ENCODE measurements around the gene MPP2.
"Not testable (repeated sequence)": the region's sequence is repeated elsewhere in the genome, so short reads cannot be mapped to it uniquely, and the experiment has no call there.

MPP2 gene

DNA sequence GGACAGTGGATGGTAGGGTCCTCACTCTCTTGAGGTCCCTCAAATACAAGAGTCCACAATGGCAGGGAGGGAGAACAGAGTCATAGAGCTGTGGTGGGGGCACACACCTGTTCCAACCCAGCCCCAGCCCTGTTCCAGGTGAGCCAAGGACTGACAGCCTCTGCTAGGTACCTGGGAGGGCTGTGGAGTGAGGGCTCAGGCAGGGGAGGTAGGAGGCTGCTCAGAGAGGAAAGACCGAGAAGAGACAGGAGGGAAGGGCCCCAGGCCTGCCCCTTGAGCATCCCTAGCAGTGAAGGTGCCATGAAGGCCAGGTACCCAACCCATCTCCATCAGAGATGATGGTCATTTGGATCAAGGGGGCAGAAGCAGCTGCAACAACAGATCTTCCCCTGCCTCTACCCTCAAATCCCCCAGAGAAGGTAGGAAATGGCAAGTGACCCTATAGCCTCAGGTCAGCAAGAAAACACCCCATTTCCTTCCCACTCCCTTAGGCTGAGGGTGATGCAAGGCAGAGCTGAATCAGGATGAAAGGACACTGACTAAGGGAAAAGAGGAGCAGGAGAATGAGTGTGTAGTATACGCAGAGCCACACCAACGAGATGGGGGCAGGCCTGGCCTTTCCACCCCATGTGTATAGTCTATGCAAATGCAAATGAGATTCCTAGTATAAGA lies 31.7 kb downstream of the MPP2 start:
- no peak for DNase-seq (ENCODE audit: low read depth, low spot score)

DNA sequence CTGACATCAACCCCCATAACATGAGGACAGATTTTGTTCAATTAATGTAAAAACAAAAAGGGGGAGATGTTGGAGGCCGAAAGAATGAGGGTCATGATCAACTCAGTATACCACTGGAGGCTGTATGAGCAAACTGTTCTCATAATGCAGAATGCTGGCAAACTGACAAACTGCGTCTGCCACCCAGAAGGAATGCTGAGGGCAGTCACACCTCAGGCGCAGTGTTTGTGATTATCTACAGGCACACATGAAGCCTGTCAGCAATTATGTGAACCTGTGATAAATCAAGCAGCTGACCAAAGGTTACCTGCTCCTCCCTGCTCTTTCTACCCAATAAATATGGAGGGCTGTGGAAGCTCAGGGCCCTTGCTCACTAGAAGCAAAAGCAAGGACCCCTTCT lies 33.0 kb downstream of the MPP2 start:
- no peak for DNase-seq (ENCODE audit: low read depth, low spot score)

DNA sequence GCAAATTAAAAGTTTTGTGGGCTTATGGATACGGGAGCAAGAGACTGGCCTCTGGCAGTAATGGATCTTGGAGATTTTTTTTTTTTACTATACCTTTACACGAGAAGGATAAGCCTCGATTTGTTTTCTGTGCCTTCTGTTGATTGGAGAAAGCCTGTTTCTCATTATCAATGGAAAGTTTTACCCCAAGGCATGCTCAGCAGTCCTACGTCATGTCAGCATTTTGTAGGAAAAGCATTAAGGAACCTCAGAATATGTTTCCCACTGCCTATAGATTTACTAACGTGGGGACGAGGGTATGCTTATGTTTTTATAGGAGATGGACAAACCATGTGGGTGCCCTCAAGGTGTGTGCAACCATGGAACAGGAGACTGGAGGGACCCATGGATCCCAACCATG lies 33.5 kb downstream of the MPP2 start:
- no peak for DNase-seq (ENCODE audit: low read depth, low spot score)

DNA sequence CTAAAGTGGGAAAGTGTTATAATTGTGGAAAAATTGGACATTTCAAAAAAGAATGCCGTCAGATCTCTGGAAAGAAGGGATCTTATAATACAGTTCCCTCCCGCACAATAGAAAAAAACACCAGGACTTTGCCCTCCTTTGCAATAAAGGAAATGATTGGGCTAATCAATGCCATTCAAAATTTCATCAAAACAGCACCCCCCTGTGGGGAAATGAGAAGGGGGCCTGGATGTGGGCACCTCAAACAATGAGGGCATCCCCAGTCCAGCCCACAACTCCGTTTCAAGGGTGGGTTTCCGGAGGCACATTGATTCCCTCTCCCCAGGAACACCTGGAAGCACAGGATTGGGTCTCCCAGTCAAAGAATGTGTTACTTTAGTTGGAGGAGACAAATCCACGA lies 34.2 kb downstream of the MPP2 start:
- DNase-seq (ENCODE audit: low read depth, low spot score): no peak

DNA sequence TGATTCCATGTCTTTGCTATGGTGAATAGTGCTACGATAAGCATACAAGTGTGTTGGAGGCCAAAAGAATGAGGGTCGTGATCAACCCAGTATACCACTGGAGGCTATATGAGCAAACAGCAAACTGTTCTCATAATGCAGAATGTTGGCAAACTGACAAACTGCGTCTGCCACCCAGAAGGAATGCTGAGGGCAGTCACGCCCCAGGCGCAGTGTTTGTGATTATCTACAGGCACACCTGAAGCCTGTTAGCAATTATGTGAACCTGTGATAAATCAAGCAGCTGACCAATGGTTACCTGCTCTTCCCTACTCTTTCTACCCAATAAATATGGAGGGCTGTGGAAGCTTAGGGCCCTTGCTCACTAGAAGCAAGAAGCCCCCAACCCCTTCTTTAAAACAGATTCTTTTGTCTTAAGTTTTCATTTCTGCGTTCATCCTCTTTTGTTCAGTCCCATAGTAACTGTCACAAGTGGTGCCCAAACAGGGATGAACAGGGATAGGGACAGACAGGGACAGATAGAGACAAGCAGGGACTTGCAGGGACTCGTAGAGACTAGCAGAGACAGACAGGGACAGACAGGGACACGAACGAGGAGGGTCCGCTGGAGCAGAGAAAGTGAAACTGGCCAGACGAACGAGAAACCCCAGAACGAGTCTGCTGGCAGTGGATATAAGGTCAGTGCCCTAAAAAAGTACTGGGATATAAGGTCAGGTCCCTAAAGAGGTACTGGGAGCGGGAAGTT lies 35.2 kb downstream of the MPP2 start:
- DNase-seq (ENCODE audit: low read depth, low spot score): no peak

DNA sequence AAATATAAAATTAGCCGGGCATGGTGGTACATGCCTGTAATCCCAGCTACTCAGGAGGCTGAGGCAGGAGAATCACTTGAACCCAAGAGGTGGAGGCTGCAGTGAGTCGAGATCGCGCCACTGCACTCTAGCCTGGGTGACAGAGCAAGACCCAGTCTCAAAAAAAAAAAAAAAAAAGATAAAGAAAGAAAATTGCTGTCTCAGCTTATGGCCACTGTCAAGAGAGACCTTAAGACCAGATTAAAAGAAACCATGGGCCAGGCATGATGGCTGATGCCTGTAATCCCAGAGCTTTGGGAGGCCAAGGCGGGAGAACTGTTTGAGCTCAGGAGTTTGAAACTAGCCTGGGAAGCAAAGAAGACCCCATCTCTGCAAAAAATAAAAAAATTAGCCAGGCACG lies 38.3 kb downstream of the MPP2 start:
- DNase-seq (ENCODE audit: low read depth, low spot score): not testable (repeated sequence)

DNA sequence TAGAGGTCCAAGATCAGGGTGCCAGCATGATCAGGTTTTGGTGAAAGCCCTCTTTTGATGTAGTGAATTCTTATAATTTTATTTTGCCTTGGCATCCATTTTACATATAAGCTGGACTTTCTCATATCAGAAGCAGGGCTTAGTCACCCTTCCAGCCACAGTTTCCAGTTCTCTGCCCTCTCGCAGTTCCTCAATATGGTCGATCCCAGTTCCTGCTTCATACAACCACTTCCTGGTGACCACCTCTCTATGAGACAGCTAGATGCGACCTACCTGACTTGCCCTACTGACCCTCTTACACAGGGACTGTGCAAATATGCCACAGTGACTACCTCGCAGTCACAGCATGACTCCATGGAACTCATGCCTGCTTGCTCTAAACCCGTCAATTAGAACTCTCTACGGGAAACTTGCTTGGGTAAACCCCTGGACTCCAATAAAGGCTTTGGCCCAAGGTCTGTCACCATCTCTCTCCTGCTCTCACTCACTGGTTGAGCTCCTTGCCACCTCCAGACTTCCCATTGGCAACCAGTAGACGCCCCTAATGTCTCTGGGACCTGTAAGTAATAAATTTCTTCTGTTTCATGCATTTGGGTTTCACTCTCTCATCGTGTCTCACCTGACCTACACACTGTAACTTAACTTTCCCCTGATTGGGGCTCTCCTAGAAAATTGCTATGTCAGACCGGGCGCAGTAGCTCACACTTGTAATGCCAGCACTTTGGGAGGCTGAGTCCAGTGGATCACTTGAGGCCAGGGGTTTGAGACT lies 38.9 kb downstream of the MPP2 start:
- DNase-seq (ENCODE audit: low read depth, low spot score): no peak

DNA sequence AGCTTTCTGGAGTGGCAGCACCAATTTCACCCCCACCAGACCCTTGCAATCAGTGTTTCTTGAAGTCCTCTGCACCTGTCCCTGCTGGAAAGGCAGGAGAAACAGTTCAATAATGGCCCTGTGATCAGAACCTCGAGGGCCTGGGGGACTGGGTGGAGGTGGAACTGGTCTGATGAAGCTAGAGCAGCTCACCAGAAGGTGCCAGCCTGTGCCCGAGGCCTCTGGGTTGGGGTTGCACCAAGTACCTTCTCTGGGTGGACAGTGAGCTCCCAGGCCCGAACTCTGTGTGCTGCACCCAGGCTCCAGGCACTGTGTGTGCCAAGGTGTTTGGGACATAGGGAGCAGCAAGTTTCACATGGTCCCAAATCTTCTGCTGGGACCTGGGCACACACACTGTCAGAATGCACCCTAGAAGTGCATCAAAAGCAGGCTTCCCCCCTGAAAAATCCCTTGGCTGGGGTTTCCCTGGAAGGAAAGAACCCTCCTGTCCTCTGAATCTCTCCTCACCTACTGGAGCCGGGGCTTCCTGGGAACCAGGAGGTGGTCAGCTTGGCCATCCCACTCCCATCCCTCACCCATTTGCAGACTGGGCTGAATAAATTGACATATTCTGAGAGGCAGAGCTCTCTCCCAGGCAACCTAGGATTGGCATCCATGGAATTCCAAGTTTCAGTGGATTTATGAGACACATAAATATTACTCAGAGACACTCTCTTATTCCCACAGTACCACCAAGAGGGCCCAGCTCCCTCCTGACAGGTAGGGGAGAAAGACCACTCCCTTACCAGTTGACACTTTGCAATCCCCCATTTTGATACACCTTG lies 43.0 kb downstream of the MPP2 start:
- DNase-seq (ENCODE audit: low read depth, low spot score): no peak

DNA sequence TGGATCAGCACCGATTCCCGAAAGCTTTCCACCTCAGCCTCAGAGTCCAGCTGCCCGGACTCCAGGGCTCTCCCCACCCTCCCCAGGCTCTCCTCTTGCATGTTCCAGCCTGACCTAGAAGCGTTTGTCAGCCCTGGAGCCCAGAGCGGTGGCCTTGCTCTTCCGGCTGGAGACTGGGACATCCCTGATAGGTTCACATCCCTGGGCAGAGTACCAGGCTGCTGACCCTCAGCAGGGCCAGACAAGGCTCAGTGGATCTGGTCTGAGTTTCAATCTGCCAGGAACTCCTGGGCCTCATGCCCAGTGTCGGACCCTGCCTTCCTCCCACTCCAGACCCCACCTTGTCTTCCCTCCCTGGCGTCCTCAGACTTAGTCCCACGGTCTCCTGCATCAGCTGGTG lies 45.4 kb downstream of the MPP2 start:
- no peak for DNase-seq (ENCODE audit: low read depth, low spot score)

DNA sequence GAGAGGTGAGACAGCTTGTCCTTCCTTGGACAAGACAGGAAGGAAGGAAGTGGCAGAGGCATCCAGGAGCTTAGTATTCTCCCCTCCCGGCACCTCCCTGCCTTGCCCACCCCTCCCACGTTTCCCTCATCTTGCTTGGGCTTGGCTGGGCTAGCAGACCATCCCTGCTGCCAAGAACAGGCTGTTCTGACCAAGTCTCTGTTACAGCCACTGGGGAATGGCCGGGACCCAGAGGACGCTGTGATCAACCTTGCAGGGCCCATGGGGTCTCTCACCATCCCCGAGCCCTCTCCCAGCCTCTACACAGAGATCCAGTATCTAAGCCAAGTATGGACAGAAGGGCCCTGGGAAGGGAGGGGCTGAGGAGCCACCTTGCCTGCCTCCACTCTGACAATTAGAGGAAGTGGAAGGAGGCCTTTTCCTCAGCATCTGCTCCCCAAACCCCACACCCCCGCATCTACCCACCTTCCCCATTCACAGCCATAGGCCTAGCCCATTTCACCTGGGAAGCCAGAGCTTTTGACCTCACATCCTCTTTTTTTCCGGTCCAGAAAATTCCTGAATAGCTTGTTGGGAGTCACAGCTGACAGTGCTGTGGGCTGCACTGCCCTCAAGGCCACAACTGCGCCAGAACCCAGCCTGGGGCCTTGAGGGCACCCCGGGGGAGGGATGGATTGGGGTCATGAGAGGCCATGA lies 46.3 kb downstream of the MPP2 start:
- no peak for DNase-seq (ENCODE audit: low read depth, low spot score)

DNA sequence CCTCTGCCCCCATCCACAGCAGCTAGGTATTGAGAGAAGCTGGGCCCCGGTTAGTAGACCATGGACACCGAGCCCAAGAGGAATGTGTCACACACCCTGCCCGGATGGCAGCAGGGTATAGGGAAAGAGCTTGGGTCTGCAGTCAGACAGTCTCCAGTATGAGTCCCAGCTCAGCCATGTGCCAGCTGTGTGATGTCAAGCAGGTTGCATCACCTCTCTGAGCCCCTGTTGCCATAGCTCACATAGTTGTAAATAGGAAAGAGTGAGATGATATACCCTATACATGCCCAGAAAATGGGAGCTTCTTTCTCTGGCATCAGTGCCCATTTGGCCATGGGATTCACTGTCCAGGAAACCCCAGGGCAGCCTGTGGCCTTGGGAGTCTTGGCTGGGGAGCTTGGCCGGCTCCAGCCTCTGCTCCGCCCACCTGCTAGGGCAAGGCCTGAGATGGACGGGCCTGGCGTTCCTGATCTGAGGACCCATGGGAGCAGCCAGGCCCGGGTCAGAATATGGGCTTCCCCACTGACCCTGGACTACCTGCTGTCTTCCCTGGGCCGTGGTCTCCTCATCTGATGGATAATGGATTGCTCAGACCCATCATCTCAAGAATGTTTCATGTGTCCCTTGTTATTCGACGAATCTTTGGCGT lies 47.1 kb downstream of the MPP2 start:
- DNase-seq (ENCODE audit: low read depth, low spot score): no peak

DNA sequence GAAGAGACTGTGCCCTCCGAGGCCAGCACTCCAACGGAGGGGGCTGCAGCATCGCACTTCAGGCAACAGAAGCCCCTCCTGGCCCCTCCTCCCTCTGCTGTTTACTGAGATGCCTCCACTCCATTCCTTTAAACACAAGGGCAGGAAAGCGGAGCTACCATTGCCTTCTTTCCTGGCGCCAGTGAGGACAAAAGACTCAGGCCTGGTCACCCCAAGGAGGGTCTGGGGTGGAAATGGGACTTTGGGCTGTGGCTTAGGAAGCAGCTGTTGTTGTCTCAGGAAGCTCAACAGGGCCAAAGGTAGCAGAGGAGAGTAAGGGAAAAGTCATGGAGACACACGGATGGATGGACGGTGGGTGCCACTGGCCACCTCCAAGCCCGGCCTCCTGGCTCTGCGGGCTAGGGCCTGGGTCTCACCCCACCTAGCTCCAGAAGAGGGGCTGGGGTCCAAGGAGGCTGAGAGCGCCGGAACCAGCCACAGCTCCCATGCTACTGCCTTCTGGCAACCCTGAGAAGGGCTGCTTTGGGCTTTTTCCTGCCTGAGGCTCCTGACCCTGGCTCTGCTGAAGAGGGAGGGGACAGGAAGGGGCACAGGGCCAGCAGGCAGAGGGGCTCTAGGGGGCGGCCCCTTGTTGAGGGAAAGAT lies 49.3 kb downstream of the MPP2 start:
- DNase-seq (ENCODE audit: low read depth, low spot score): no peak

DNA sequence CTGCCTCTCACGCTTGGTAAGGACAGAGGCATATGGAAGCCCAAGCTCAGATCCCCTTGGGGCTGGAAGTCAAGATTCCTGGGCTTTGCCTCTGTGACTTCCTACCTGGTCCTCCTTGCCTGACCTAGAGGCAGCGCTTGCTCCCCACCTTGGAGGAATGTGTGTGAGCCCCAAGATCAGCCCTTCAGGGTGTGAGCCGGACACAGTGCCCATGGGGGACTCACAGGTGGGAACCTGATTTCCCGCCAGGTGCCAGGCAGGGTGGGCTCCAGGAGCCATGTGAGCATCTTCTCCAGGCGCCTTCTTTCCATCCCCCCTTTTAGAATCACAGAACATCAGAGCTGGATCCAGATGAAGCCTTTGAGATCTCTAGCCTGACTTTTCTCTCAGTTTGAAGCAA lies 50.2 kb downstream of the MPP2 start:
- DNase-seq (ENCODE audit: low read depth, low spot score): no peak

DNA sequence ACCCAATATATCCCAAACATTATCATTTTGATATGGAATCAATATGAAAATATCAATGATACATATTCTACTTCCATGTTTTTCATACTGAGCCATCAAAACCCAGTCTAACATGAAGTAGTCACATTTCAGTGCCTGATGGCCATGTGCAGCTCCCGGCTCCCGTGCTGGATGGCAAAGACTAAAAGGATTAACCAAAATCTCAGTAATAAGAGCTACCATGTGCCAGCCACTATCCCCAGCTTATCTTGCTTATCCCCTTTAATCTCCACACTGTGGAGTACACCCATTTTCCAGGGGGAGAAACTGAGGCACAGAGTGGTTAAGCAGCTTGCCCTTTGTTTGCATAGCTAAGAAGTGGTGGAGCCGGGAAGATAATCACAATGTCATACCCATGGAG lies 51.2 kb downstream of the MPP2 start:
- no peak for DNase-seq (ENCODE audit: low read depth, low spot score)

DNA sequence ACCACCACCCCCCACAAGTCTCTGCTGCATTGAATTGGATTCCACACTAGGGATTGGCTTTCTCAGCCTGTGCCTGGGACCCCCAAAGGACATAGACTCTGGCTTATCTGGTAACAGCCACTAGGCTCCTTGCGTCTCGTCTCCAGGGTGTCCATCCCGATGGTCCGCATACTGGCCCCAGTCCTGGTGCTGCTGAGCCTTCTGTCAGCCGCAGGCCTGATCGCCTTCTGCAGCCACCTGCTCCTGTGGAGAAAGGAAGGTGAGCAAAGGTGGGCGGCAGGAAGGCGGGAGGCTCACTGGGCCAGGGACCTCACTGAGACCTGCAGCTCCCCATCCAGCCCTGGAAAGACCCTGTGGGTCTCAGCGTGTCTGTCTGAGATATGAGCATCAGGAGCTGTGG lies 52.3 kb downstream of the MPP2 start:
- DNase-seq (ENCODE audit: low read depth, low spot score): no peak

DNA sequence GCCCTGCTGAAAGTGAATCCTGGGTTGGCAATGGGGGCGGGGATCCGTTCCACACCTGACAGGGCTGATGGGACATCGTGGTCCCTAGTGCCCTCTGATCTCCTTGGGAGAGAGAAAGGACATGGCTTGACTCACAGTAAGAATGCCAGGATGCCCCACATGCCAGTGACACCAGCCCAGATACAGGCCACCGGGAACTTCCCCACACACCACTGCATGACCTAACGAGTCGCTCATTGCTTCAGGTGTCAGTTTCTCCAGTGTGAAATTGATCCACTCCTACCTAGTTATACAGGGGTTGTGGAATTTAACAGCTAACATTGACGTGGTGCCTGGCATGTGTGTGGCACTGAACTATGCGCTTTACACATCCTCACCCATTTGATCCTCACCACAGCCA lies 52.8 kb downstream of the MPP2 start:
- no peak for DNase-seq (ENCODE audit: low read depth, low spot score)

DNA sequence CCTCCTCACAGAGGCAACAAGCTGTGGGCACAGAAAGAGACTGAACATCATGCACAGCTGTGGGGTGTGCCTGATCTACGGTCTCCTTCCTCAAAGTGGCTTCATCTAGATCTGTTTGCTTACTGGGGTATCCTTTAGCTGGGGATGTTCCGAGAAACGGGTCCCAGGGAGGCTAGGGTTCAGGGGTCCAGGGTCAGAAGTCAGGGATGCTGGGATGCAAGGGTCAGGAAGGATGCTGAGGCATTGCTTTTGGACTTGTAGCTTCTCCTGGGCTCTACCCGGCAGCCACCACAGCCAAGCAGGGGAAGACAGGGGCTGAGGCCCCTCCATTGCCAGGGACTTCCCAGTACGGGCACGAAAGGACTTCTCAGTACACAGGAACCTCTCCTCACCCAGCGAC lies 53.8 kb downstream of the MPP2 start:
- no peak for DNase-seq (ENCODE audit: low read depth, low spot score)

DNA sequence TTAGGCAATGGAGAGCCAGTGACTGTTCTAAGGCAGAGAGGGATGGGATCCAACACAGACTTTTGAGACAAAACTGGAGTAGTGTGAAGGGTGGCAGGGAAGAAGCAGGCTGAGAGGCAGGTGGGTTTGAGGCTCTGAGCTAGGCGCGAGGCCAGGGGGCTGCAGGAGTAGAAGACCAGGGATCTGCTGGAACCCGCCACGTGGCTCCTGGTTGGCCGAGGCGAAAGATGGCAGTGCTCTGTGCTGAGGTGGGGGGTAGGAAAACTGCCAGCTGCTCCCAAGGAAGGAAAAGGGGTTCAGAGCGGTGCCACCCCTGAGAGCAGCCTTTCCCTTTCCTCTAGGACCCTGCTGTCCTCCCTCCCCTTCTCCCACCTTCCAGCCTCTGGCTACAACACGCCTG lies 54.8 kb downstream of the MPP2 start:
- DNase-seq (ENCODE audit: low read depth, low spot score): no peak

DNA sequence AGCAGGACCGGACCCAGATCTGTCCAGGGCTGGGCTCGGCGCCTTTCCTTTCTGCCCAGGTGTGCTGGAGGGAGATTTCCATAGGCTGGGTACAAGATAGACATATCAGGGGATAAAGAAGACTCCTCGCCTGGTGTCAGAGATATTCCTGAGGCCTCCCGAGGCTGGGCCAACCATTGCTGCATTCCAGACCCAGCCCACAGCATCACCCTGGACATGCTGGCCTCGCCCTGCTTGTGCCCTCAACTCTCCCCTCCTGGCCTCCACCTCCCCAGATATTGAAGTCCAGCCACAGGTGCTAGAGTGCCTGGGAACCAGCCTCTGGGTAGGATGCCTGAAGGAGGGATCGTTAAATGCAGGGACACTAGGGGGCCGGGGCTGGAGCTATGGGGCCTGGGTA lies 58.2 kb downstream of the MPP2 start:
- no peak for DNase-seq (ENCODE audit: low read depth, low spot score)

DNA sequence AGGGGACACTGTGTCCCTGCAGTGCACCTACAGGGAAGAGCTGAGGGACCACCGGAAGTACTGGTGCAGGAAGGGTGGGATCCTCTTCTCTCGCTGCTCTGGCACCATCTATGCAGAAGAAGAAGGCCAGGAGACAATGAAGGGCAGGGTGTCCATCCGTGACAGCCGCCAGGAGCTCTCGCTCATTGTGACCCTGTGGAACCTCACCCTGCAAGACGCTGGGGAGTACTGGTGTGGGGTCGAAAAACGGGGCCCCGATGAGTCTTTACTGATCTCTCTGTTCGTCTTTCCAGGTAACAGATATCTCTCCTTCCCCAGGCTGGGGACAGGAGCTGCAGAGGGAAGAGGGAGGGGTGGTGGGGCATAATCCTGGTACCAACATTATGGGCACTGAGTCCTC lies 58.7 kb downstream of the MPP2 start:
- DNase-seq (ENCODE audit: low read depth, low spot score): no peak

All from activated CD4-positive, CD25-positive, alpha-beta regulatory T cell treated with anti-CD3 and anti-CD28 coated beads, Interleukin-2, amount 50 U/mL, for 16 hours (primary cell).